PC-3 (cell line): ENCODE data around the gene FECH.

Experiments
- CTCF ChIP-seq: fragments of 300-600 bp; sonication (generic); conservative IDR thresholded peaks from 2 replicates; pipeline ENCODE4 v1.5.1; 2017; ENCODE audit warnings: antibody characterized with exemption, low read depth, mild to moderate bottlenecking, low read length
- EZH2 ChIP-seq: fragments of 300-600 bp; sonication (generic); IDR thresholded peaks from one replicate; pipeline ENCODE4 v1.6.1; 2017; ENCODE audit warnings: antibody characterized with exemption, mild to moderate bottlenecking, low read length; ENCODE audit not compliant: unreplicated experiment

DNA sequence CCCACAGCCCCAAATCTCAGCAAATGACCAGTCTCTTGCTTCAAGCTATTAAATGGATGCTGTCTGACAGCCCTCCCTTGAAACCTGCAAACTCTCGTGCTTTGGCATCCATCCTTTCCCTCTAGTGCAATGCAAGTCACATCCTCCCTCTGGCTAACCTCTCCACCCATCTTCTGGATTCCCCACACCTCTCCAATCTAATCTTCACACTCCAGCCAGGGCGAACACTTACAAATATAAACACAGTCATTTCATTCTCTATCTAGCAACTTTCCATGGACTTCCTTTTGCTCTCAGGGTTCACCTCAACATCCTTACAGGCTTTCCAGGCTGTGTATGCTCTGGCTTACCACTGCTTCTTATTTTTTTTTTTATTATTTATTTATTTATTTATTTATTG is 45.2 kb upstream of the FECH start:
- TF ChIP-seq CTCF (no peak), EZH2 (no peak)
